ENCODE data around the gene MYOZ2.

Gene MYOZ2

GRCh38 chr4:119212964-119213606, 77.5 kb downstream of the MYOZ2 start:
- DNase-seq (ENCODE audit: low read depth): peak; percentile 50
- TF ChIP-seq, protein P1, sequence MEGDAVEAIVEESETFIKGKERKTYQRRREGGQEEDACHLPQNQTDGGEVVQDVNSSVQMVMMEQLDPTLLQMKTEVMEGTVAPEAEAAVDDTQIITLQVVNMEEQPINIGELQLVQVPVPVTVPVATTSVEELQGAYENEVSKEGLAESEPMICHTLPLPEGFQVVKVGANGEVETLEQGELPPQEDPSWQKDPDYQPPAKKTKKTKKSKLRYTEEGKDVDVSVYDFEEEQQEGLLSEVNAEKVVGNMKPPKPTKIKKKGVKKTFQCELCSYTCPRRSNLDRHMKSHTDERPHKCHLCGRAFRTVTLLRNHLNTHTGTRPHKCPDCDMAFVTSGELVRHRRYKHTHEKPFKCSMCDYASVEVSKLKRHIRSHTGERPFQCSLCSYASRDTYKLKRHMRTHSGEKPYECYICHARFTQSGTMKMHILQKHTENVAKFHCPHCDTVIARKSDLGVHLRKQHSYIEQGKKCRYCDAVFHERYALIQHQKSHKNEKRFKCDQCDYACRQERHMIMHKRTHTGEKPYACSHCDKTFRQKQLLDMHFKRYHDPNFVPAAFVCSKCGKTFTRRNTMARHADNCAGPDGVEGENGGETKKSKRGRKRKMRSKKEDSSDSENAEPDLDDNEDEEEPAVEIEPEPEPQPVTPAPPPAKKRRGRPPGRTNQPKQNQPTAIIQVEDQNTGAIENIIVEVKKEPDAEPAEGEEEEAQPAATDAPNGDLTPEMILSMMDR (IDR thresholded peaks at IDR 0.05; ENCODE audit: low read depth, low read length, missing control alignments): peak; percentile 51
- peak overlapping the region; percentile 94 for H3K4me3 ChIP-seq (ENCODE audit: low read depth, low read length)

DNA sequence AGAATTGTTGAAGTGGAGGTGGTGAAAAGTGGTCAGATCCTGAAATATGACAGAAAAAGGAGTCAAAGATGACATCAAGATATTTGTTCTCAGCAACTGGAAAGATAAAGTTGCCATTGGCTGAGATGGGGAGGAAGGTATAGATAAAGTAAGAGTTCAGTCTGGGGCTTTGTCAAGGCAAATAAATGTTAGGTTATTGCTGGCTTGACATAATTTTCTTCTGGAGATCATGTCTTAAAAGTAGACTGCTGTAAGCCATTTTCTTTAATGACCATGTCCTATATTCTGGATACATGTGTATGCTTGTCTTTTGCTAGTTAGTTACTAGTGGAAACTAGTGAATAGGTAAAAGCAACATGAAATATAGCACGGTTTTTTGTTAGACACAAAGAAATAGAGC, 82.5 kb downstream of the MYOZ2 start:
- H3K4me3 ChIP-seq (ENCODE audit: low read depth, low read length): no peak overlapping the region
- TF ChIP-seq, protein P1 (IDR thresholded peaks at IDR 0.05; ENCODE audit: low read depth, low read length, missing control alignments): no peak
- no peak for DNase-seq (ENCODE audit: low read depth)

- DNase-seq (ENCODE audit: low read depth): no peak
- TF ChIP-seq, protein P1 (IDR thresholded peaks at IDR 0.05; ENCODE audit: low read depth, low read length, missing control alignments): no peak
- no peak overlapping the region for H3K4me3 ChIP-seq (ENCODE audit: low read depth, low read length)
Measured at GRCh38 chr4:119221412-119221811, 85.8 kb downstream of the MYOZ2 start.

DNA sequence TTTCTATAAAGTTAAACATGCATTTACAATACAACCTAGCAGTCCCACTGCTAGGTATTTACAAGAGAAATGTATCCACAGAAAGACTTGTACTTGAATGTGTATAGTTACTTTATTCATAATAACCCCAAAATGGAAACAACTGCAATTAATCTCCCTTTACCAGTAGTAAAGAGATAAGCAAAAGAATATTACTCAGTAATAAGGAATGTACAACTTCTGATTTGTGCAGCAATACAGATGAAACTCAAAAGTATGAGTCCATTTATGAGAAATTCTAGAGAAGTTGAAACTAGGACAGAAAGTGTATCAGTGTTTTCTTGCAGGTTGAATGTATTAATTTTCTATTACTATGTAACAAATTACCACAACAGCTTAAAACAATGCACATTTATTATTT, 92.1 kb downstream of the MYOZ2 start:
- no peak for DNase-seq (ENCODE audit: low read depth)
- no peak overlapping the region for H3K4me3 ChIP-seq (ENCODE audit: low read depth, low read length)
- TF ChIP-seq, protein P1 (IDR thresholded peaks at IDR 0.05; ENCODE audit: low read depth, low read length, missing control alignments): no peak

DNA sequence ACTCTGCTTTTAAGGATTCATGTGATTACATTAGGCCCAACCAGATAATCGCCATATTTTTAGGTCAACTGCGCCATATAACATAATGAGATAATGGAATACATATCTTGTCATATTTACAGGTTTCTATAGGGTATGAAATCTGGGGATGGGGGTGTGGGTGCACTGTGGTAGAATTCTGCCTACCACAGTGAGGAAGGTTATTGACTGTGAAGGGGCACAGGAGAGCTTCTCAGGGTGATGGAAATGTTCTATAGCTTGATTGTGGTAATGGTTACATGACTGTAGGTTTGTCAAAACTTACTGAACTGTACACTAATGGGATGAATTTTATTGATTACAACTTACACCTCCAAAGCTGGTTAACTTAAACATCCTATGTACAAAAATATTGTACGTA, 92.8 kb downstream of the MYOZ2 start:
- DNase-seq (ENCODE audit: low read depth): no peak
- H3K4me3 ChIP-seq (ENCODE audit: low read depth, low read length): no peak overlapping the region
- TF ChIP-seq, protein P1 (IDR thresholded peaks at IDR 0.05; ENCODE audit: low read depth, low read length, missing control alignments): no peak

- no peak overlapping the region for H3K4me3 ChIP-seq (ENCODE audit: low read depth, low read length)
- TF ChIP-seq, protein P1 (IDR thresholded peaks at IDR 0.05; ENCODE audit: low read depth, low read length, missing control alignments): no peak
- no peak for DNase-seq (ENCODE audit: low read depth)
Measured at GRCh38 chr4:119229908-119230687, 94.5 kb downstream of the MYOZ2 start.

All from GM12864 (cell line).